Epithelial cell of prostate (primary cell): ENCODE data around the gene TRIM9.
A peak's percentile ranks its signal among the peaks of the same experiment; 100 is the strongest.

ENCODE experiments used
- DNase-seq: peaks from one replicate; pipeline ENCODE4 v3.0.0-alpha.2; 2011; ENCODE audit warnings: low read depth, low spot score
- H3K27ac ChIP-seq: fragments of 450-650 bp; 2 replicates; pipeline ENCODE4 v1.5.1; 2017; ENCODE audit warnings: mild to moderate bottlenecking

TRIM9 gene

DNA sequence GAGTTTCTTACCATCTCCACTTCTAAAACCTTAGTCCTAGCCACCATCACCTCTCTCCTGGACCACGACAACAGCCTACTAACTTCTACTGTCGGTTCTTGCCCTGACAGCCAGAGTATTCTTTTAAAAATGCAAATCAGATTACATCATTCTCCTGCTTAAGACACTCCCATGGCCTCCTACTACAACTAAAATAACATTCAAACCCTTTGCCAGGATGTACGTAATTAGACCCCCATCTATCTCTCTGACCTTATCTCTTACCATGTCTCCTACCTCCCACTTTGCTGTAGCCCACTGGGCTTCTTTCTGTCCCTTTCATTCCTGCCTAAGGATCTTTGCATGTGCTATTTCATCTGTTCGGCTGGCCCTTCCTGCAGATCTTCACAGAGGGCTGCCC is 27.6 kb downstream of the TRIM9 start:
- DNase-seq = no peak
- H3K27ac ChIP-seq = no peak overlapping the region

DNA sequence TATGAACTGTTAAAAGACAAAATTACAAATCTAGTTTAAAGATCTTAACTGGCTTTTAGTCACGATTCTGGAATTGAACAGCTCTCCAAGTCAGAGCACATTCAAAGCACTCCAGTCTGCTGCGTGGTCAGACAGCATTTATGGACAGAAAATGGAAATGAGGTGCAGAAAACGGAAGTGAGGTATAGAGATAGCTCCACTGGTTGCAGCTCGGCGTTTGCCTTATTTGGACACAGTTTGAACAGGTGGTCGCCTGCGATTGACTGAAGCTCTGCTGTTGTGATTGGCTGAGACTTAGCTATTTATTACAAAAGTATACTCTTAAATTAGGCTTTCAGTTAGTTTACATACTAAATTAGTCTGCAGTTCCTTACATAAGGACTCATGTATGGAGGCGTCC is 28.3 kb downstream of the TRIM9 start:
- H3K27ac ChIP-seq = no peak overlapping the region
- DNase-seq = no peak

DNA sequence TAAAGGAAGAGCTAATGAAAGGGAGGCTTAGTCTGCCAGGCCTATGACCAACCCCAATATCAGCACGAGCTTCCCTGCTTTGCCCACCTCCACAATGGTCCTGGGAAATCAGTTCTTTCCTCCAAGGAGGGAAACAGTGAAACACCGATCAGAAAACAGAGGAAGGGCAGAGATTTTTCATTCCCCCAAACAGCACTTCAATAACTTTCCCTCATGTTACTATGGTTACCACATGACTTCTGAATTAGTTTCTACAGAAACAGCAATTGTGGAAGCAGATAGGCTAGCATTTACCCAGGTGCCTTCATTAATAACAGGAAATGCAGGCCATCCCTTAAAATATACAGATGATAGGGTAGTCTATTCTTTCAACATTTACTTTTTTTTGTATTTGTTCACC is 35.9 kb downstream of the TRIM9 start:
- no peak overlapping the region for H3K27ac ChIP-seq
- no peak for DNase-seq

DNA sequence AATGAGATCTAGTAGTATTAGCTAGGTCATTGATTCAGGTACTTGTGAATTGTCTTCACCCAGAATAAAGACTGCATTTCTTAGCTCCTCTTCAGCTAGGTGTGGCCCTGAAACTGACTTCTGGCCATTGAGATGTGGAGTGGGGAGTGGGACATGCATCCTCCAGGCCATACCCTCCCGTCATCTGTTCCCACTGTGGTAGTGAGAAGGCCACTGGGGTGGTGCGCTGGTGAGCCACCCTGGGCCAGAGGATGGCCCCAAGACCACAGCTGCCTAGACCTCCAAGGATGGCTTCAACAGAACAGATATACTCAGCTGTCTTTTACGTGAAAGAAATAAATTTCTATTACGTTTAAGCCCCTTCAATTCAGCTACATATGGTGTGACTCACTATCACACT is 36.5 kb downstream of the TRIM9 start:
- no peak for DNase-seq
- H3K27ac ChIP-seq = no peak overlapping the region

DNA sequence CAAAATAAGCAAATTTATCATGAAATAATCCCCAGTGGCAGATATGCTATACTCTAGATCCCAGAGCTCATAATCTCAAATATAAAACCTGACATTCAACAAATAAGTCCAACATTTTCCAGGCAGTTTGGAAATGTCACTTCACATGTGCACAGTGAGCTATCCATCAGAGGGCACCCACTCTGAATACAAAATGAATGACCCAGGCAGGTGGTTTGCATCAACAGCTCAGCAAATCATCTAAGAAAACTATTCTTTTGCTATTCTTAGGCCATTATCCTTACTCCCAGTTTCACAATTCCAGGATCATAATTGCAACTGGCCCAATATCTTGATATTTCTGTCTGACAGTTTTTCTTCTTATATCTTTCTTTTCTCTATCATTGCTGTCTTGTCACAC is 38.5 kb downstream of the TRIM9 start:
- no peak overlapping the region for H3K27ac ChIP-seq
- no peak for DNase-seq

DNA sequence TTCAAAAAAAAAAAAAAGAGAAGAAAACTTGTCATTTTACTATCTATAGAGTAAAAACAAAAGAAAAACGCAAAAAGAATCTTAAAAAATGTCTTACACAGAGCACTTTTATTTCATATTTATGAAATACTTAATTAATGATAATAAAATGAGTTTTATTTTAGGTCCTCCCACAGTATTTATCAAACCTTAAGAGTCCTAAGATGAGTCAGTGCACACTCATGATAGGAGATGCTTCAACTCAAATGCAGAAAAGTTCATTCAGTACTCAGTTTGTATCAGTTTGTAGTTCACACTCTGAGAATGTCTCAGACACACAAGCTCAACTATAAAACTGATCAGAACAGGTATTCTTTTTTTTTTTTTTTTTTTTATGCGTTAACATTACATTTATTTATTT is 41.7 kb downstream of the TRIM9 start:
- H3K27ac ChIP-seq = no peak overlapping the region
- no peak for DNase-seq

DNA sequence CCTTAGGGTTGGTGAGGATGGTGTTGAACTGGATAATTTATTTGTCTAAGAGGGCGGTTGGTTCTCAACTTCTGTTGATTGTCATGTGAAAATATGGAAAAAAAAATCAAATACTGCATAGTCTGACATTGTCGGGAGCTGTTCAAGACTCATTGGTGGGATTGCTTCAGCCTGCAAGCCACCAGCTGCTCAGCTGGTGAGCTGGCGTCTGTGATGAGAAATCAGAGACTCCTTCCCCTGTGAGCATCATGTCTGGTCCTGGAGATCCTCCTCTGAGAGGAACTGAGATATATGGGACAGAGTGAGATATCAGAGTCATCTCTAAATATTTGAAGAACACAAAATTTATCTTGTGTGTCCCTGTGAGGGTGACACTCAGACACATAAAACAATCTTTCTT is 49.9 kb downstream of the TRIM9 start:
- H3K27ac ChIP-seq = no peak overlapping the region
- DNase-seq = no peak

DNA sequence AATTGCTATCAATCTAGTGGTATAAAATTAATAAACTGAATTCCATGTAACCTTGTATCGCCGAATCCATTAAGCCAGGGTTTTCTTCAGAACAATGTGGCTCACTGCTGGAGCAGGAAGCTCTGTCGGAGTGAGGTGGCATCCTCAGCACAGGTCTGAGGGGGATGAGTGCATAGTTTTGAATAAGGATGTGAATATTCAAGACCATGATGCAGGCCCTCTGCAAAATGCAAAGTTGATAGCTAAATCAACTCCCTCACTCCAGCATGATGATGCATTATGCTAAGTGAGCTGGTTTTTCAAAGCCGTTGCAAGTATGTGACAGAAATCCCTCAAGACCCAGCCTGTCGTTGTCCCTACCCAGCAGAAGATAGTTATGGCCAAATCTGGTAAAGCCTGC is 53.0 kb downstream of the TRIM9 start:
- no peak overlapping the region for H3K27ac ChIP-seq
- DNase-seq = no peak

DNA sequence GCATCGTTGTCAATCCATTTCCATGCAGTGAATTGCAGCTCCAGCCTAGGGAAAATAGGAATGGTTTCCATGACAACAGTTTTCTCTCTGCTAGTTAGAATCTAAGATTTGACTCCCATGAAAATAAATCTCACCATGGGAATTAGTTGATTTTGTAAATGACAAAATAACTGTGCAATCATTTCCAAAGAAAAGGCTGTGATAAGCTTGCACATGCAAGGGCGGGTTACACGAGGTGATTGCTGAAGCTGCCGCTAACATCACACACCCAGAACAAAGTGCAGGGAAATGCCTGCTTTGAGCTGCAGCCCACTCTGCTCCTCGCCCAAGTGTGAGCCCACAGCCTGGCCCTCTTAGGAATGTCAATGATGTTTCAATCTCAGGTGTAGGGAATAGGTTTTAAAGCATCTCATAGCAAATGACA is 53.8 kb downstream of the TRIM9 start:
- H3K27ac ChIP-seq = no peak overlapping the region
- DNase-seq = no peak

DNA sequence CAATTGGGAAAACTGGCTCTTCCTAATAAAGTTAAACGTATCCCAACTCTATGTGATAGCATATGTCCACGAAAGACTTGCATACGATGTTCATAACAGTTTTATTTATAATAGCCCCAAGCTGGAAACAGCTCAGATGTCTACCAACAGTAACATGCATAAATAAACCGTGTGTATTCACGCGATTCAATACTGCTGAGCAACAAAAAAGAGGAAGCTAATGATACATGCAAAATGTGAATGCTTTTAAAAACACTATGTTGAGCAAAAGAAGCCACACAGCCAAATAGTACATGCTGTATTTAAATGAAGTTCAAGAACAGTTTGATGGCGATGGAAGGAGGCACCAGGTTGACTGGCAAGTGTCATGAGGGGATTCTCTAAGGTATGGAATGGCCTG is 55.7 kb downstream of the TRIM9 start:
- DNase-seq = no peak
- H3K27ac ChIP-seq = no peak overlapping the region

DNA sequence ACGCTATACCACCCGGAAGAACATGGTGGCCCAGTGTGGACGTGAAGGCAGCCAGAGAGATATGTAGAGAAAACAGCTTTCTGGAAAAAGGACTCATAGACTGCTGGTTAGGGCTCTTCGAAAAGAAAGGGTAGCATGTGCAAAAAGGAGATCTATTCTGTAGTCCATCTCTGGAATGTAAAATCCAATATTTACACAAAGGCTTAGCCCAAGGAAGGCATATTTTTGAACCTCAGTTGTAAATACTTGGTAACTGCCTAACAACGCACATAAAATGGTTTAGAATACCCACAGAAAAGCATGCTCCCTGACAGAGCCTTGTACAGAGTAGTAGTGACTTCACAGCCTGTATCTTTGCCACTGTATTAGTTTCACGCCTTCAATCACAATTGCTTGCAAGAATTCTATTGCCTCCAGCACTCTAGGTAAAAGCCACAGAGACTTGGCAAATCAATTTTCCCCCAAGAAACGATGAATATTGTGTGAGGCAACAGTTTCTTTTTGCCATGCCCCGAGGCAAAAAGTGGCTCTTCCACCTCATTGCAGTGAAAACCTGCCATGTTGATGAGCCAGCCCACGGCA is 59.2 kb downstream of the TRIM9 start:
- peak; percentile 20 for DNase-seq
- H3K27ac ChIP-seq = no peak overlapping the region

DNA sequence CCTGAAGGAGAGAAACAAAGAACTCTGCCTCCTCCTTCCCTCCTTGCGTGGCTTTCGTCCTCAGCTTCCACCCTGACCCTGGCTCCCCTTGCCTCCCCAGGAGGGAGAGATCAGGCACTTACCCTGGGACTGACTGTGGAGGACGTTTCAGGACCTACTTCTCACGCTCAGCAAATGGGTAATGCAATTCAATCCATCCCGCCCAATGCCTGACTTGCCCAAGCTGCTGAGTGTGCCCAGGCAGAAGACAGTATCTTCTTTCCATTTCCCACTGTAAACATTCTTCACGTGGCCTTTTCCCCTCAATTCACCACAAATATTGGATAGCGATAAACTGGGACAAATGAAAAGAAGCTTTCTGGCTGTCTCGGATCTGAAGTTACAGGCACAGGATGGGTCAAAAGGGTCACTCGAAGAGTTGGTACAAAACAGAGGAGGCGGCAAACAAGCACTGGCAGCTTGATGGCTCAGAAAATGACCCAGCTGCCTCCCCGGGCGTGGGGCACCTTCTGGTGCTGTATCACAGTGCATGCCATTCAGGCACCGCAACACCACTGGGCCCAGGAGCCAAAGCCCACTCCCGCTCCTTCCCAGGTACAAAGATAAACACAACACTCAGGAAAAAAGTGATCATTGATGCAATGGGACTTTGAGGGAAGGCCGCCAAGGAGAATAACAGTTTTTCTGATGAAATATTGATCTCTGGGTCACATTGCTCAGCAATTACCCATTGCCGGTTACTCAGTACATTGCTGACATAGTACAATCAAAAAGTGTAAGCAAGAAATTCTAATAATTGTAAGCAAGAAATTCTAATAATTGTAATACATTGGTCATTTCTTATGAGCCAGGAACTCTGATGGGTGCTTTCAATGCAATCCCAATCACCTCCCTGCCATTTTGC is 65.8 kb downstream of the TRIM9 start:
- no peak overlapping the region for H3K27ac ChIP-seq
- DNase-seq = no peak

DNA sequence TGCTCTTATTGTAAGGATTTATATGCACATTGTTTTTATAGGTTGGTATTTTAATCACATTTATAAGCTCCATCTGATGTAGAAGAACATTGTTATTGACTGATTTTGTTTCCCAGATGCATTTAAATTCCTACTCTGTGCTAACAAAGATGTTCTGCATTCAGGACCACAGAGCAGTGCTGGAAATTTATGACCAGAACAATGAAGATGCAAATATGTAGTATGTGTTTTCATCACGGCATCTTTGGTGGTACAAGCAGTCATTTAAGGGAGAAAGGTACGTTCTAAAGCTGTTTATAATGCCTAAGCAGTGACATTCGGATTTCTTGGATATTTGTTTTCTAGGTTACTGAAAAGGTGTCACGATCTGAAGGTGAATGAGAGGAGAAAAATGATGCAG is 66.5 kb downstream of the TRIM9 start:
- DNase-seq = no peak
- H3K27ac ChIP-seq = no peak overlapping the region

DNA sequence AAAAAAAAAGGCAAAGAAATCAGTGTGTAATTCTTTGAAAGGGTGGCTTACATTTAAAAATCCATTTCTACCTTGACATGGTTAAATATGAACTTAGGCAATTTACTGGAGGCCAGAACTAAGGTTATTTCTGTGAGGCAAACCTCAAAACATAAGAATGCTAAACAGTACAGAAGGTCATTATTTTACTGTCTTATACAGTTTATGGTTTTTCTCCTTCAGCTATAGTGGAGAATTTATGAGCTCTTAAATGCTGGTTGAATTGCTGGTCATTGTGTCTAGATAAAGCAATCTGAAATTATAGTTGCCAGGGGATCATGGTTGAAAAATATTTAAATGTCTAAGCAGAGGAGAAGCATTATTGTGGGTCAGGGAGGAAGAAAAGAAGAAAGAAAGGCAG is 70.5 kb downstream of the TRIM9 start:
- DNase-seq = no peak
- H3K27ac ChIP-seq = no peak overlapping the region

DNA sequence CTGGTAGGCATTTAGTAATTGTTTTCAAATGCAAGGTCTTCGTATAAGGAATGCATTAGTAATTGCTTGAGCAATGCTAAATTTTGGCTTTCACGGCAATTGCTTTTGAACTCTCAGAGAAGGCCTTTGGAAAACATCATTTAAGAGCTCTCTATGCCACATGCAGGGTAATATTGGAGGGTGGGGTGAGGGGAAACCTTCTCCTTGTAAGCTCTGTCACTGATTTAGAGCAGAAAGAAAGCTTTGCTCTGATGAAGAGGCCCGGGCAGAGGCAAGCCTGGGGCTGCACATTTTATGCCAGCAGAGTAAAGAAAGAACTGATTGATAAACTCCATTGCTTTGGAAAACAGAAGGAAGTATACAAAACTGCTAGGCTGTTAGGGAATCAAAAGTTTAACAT is 70.9 kb downstream of the TRIM9 start:
- DNase-seq = no peak
- H3K27ac ChIP-seq = no peak overlapping the region

DNA sequence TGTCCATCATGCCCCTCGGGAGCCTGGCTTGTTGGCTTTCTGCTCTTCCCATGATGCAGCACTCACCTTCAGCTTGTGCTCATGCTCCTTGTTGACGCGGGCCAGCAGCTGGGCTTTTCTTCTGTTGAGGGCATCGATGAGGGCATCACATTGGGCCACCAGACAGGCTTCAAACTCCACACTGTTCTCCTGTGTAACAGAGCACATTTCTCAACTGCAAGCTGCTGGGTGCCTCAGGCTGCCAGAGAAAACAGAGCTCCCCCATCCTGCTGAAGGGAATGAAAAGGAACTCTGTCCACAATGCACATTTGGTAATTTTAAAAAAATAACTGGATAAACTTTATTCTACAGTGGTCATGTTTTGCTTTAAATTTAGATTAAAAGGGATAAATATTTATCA is 72.1 kb downstream of the TRIM9 start:
- DNase-seq = no peak
- no peak overlapping the region for H3K27ac ChIP-seq

DNA sequence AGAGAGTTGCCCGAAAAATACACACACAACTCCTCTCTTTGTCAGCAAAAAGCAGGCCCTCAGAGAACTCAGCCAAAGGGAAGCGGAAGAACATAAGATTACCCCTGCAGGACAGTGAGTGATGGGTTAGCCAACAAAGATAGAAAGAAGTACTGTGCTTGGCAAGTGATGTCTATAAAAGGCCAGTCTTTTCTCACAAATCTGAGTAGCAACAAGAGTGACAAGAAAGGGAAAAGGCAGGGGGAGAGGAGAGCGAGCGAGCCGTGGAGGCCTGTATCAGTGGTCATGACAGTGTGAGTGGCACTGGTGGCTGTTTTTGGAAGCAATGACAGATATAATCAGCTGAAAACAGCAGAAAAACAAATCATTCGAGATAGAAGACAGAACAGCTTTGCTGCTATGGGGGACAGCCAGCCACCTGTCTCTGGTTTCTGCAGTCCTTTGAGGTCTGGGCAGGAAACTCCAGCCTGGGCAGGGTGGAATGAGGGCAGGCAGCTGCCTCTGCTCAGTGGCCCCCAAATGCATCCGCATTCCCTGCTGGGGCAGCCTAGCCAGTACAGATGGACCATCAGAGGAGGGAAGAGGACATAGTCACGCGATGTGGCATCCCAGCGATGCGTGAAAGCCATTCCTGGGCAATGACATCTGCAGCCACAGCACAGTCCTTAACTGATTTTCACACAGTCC is 74.7 kb downstream of the TRIM9 start:
- no peak for DNase-seq
- H3K27ac ChIP-seq = no peak overlapping the region

DNA sequence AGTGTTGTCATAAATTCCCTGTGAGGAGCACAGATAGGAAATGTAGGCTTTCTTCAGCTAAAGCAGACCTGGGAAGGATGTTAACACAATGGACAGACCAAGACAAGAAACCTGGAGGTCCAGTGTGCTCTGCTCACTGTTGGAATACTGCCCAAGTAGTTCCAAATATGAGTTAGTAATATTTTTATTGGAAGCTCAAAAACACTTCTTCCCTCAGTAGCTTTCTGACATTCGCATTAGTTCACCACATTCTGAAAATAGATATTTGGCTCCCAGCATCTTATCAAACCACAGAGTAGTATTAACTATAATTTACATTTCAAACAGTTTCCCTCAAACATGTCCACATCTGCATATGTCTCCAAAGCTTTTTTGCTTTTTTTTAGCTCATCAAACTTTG is 75.8 kb downstream of the TRIM9 start:
- no peak overlapping the region for H3K27ac ChIP-seq
- DNase-seq = no peak

DNA sequence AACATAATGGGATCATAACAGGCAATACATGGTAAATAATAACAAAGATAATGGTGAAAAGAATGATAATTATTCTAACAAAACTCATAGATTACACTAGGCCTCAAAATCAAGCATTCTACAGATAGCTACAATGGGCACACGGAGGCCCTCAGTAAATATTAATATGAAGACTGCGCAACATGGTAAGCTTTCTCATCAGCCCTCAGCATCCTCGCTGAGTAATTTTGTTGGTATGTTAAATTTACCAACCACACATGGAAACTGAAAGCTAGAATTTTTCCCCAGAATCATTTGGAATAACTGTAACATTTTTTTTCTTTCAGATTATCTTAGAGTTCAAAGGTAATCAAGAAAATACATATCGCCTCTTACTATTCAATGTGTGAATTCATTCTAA is 76.4 kb downstream of the TRIM9 start:
- DNase-seq = no peak
- H3K27ac ChIP-seq = no peak overlapping the region

DNA sequence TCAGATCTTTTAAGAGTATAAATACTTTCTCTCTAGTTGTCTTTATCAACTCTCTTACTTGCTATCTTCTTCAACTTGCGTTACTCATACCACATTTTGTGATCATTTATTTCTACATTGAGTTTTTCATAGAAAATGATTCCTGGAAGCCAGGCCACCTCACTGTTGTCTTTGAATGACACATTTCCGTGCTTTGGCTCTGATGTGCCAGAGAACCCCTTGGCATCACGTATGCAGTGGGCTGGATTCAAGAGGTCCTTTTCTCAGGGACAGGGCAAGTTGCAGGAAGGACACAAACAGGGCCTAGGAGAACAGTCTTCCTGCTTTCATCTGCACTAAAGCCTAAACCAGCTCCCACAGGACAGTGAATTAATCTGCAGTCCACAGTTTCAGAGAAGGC is 80.3 kb downstream of the TRIM9 start:
- DNase-seq = no peak
- H3K27ac ChIP-seq = no peak overlapping the region

DNA sequence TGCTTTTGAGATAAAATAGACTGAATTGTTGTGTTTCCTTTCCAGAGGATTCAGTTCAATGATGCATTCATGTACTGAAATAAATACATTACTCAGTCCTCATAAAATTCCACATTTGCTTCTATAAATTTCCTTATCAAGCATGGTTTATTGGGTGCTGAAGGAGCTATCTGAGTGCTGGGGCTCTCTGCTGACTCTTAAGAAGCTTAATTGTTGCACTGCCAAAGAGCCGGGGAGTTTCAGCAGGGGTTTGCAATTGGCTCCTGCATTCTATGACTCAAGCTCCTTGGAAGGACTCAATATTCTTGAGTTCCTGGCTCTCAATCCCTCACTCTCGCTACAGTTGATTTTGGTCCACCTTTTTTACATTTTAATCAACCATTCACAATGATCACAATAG is 80.8 kb downstream of the TRIM9 start:
- no peak overlapping the region for H3K27ac ChIP-seq
- no peak for DNase-seq

DNA sequence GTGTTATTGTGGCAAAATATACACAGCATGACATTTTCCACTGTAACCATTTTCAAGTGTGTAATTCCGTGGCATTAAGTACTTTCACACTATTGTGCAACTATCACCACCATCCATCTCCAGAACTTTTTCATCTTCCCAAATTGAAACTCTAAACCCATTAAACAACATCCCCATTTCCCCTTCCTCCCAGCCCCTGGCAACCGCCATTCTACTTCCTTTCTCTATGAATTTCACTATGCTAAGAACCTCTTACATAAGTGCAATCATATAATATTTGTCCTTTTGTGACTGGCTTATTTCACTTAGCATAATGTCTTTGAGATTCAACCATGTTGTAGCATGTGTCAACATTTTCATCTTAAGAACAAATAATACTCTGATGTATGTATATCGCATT is 82.8 kb downstream of the TRIM9 start:
- no peak for DNase-seq
- no peak overlapping the region for H3K27ac ChIP-seq
